GM18499 (cell line): ENCODE results near the gene EXT2.

Source experiments
- ATAC-seq: cut with Tn5 transposase; IDR thresholded peaks from one replicate; pipeline ENCODE4 v1.9.1; 2021; ENCODE audit warnings: moderate number of reproducible peaks; ENCODE audit not compliant: insufficient read depth, unreplicated experiment

Gene EXT2

DNA sequence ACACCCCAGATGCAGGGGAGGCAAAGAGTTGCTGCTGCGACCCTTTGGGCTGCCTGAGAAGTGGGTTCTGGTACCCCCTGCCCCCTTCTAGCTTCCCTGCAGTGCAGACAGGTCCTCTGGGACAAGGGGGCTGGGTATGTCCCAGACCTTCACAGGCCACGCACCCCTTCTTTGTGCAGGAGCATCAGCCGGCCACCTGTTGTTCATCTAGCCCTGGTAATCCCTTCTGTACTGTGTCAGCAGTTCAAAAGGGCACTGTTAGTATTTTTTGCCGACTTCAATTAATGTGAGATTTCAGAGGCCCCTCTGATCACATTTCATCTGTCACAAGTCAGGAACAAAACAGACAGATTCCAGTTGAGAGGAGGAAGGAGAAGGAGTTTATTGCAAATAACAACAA lies 164.6 kb downstream of the EXT2 start:
- ATAC-seq: no peak

DNA sequence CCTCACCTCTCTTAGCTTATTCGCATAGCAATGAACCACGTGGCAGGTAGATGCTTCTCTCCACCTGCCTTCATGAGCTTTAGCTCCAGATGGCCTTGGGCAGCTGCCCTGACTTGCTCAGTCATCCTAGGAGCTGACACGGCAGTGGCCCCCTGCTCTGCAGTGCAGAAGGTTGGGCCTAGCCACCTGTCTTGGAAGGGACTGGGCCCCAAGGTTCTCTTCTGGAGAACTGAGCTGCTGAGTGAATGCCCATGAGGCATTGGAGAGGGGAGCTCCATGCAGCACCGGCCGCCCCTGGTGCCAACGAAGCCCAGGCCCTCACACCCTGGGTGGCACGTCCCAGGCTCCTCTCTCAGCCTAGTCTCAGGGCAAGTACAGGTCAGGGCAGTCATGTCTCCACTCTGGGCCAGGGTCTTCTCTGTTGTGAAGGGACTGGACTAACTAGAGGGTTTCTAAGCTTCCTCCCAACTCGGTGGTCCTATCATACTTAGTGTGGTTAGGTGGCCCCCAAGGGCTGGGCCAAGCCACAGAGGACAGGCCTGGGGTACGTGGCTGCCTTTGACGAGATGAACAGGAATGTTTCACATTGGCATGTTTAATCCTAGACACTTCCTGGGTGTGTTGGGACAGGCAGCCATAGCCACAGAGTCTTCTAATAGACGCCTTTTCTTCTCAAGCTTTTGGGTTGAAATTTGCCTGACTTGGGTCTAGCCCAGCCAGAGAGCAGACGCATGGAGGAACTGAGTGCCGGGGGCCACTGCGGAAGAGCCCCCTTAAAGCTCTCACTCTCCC lies 166.5 kb downstream of the EXT2 start:
- ATAC-seq: no peak

DNA sequence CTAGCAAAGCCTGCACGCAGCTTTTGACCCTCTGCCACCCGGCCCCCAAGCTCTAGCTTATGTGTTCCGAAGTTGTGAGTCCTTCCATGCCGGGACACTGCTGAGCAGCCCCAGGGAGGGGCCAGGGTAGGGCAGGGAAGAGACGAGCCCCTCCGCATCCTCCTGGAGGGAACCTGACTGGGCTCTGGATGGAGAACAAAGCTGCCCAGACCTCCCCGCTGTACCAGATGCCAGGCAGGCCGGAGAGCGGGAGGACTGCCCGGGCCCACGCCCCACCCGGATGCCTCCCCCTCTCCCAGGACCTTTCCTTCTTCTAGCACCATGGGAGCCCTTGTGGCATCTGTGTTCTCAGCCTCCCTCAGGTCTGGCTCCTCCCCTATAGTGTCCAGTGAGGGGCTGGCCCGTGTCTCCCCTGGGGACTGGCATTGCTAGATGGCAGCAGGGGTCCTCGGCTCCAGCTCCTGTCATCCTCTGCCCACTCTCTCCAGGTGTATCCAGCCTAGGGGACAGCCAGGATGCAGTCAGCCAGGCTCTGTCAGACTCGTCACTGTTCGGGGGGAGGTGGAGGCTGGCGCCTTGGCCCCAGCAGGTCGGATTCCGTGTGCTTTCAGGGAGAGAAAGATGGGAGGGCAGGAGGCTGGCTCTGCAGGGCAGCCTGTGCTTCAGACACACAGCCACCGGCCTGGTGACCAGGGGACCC lies 168.4 kb downstream of the EXT2 start:
- ATAC-seq: no peak

DNA sequence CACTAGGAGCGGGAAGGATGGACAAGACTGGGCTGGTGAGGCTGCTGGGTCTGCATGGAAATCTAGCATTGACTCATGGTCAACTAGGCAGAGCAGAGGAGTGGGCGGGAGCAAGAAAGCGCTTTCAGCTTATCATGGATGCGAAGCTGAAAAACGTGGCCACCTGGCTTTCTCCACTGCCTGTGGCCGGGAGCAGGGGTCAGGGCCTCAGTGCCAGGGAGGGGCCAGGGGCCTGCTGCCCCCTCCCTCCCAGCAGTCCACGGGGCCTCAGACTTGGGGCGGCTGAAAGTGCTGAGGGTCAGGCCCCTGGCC lies 168.9 kb downstream of the EXT2 start:
- no peak for ATAC-seq

DNA sequence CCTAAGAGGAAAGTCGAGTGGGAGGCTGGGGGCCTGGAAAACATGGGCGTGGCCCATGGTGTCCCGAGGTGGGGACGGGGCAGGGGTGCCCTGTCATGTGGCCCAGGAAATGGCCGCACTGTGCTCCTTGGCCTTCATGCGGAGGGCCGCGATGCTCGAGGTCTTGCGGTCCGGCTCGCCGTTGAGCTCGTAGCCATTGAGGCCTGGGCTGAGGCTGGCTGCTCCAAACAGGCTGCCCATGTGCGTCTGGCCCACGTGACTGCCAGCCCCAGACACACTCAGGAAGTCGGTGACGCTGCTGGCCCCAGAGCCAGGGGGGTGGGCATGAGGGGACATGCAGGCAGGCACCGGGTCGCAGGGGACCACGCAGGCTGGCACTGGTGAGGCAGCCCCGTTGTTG lies 169.3 kb downstream of the EXT2 start:
- no peak for ATAC-seq

DNA sequence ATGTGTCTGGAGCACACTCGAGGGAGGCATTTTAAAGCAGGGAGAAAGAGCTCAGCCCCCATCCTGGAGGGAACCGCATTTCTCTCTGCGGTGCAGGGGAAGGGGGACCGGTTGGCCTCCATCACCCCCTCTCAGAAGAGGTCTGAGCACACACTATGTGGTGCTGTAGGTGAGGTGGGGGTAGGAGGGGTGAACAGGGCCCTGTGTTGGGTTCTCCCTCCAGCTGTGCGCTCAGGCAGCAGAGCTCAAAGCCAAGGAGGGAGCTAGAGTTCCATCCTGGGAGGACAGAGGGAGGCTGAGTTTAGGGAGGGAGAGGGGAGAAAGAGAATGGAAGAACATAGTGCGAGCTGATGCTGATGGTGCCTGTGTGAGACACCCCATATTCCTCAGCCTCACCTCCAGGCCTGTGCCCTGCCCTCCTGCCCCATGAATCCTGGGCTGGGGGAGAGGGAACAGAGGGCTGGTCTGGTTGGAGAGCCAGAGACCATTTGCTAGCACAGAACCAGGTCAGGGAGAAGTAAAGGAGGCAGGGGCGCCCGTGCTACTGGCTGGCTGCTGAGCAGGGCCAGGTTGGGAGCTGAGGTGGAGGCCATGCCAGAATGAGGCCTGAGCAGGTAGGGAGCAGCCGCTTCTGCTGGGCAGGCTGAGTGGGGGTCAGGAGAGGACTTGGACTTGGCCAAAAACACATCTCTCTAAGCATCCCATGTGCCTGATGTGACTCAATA lies 170.7 kb downstream of the EXT2 start:
- ATAC-seq: no peak

DNA sequence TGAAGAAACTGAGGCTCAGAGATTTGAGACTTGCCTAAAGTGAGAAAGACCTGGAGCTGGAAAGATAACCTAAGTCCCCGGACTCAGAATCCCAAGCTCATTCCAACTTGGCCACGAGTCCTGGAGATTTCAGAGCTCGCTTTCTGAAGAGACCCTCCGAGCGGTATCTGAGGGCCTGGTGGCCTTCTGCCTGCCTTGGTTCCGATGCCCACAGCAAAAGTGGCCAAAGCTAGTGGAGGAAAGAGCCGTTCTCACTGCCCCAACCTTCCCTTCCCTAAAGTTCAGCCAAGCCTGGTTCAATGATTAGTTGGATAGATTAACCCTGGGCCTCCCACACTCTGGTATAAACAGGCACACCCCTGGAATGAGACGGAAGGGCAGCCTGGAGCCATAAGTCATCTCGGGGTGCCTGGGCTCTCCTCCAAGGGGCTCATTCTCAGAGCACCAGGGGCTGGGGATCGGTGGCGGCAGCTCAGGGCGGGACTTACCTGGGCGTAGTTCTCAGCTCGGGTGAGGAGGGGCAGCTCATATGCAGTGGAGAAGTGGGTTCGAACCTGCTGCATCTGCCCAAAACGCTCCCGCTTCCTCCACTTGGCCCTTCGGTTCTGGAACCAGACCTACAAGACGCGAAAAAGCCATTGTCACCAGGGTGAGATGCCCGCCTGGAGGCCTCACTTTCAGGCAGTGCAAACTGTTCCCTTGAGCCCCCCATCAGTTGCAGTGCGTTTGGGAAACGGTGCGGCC lies 171.7 kb downstream of the EXT2 start:
- ATAC-seq: no peak

DNA sequence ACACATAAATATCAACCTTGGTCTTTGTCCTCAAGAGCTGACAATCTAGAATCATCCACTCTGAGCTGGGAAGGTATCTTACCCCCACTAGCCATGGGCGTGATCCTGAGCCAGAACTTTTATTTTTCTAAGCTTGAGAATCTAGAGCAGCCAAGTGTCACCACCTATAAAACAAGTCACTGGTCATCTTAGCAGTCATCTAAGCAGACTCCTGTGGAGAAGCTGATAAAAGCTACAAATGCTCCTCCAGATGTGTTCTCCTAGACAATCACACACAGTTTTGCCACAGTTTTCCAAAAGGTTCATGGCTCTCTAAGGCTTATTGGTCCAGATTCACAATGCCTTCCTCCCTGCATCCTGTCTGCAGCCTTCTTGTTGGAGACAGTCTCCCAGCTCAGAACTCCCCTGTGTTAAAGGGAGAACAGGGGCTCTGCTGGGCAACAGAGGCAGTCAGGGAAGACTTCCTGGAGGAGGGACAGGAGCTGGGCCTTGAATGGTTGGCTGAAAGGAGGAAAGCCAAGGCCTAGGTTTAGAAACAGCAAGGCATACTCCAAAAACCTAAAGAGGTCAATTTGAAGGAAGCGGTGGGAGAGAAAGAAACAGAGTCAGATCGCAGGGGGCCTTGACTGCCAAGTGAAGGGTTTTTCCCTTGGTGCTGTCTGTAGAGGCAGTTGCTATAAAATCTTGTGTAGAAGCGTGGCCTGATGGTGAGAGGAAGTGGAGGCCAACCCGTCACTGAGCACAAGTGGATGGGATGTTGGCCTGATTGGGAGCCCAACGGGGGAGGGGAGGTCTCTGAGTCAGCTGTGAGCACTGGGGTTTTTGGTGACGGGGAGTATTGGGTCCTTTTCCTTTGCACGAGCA lies 172.5 kb downstream of the EXT2 start:
- no peak for ATAC-seq

DNA sequence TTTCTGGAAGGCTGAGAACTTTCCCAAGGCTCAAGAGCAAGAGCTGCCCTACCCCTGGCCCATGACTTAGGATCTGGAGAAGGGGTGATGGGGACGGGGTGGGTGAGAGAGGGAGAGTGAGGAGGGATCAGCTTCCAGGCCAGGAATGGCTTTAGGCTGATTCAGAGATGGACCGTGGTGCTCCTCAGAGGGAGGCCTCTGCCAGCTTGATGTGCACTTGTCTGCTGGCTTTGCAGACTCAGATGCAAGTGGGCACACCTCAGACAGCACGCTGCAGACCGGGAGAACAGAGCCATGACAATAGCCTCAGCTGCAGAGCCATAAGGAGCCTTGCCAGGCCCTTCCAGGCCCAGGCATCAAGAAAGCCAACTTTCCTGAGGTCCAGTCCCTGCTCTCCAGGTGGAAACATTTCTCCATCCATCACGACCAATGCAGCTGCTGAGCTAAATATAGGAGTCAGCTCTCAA lies 173.2 kb downstream of the EXT2 start:
- no peak for ATAC-seq

DNA sequence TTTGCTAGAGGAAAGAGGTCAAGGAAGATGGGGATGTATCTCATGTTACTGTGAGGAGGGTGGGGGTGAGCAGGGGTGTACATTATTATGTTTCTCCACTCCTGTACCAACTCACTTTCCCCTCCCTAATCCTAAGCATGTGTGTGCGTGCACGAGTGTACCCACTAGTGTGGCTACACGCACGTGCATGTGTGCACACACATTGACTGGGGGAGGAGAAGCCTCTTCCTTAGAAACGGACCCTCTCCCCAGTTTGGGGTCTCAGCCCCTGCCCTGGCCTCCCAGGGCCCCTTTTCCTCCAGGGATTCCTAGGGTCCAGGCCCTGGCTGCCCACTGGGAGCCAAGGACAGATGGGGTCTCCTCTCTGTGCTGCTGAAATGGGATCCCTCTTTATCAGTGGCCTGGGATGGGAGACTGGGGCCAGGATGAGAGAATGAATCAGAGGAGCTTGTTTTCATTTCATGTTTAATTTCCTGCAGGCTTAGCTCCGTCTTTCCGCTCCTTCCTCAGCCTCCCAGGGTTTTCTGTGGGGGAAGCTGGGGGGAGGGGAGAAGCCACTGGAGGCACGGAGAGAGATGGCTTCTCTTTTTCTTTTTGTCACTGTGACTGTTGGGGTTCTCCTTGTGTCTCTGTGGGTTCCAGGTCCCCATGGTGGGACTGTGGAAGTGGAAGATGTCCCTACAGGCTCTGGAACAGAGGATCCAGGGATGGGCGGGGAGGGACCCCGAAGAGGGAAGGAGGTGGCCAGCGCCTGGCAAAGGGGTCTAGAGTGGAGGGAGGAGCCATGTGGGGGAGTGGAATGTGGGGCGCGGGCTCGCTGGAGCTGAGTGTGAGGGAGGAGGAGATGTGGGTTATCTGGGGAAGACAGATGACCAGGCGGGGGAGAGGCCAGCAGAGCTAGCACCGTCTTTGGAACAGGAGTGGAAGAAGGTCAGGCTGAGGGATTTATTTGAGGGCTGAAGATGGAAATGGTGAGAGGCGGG lies 174.2 kb downstream of the EXT2 start:
- no peak for ATAC-seq

DNA sequence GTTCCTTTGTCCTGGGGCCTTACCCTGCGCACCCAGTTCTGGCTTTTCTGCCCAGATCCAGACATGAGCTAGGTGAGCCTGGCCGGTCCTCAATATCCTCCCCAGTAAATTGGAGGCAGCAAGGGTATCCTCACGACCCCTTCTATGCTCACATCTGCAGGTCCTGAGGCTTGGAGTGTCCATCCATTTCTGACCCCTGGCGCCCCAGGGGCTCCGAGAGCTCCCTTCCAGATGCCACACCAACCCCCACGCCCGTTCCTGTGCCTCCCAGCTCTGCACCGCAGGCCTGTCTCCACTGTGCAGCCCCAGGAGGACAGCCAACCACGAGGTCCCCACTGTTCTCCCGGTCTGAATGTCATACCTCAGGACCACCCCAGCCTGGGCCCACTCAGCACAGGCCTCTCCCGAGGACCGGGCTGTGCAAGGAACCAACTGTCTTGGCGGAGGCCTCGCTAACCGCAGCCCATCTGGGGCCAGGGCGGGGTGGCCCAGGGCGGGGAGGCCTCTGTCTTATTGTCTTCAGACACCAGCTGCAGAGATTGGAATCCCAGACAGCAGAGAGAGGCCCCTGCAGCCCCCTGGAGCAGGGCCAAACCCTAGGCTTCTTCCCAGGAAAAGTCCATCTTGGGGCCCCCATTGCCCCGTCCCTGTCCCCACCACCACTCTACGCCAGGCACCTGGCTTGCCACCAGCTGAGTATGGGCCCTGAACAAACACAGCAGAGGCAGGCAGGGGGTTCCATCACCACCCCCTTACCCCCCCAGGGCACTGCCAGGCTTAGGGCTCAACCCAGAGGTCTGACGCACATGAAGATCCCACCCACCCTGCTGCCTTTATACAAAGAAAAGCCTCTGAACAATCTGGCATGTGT lies 175.2 kb downstream of the EXT2 start:
- no peak for ATAC-seq

DNA sequence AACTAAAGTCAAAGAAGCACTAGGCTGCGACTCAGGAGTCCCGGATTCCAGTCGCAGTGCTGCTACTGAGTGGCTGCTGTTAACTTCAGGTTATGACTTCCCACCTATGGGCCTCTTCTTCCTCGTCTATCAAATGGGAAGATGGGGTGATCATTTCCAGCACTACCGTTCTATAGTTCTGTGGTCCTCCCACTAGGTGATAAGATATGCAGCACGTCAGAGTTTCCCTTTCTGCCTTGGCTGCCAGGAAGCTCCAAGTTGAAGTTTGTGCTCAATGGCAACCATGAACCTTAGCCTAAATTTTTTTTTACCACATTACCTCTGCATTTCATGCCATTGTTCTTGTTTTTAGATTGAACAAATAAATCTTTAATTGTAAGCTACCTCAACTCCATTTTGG lies 175.8 kb downstream of the EXT2 start:
- no peak for ATAC-seq

DNA sequence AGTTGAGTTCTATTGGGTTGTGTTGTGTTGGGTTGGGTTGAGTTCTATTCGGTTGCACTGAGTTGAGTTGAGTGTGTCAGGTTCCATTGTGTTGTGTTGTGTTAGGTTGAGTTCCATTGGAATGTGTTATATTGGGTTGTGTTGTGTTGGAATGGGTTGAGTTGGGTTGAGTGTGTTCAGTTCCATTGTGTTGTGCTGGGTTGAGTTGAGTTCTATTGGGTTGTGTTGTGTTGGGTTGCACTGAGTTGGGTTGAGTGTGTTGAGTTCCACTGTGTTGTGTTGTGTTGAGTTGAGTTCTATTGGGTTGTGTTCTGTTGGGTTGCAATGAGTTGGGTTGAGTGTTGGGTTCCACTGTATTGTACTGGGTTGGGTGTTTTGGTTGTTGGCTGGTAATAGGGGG lies 178.9 kb downstream of the EXT2 start:
- no peak for ATAC-seq

DNA sequence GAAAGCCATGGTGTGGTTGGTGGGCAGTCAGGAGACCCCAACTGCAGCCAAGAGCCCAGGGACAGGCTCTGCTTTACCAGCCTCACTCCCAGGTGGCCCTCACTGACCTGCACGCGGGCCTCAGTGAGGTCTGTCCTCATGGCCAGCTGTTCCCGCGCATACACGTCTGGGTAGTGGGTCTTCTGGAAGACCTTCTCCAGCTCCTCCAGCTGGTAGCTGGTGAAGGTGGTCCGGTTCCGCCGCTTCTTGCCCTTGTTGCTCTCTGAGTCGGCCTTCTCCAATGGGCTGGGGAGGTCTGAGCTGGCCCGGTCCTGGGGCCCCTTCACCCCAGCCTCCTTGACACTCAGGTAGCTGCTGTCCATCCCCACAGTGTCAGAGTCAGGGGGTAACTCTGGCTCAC lies 179.8 kb downstream of the EXT2 start:
- no peak for ATAC-seq

DNA sequence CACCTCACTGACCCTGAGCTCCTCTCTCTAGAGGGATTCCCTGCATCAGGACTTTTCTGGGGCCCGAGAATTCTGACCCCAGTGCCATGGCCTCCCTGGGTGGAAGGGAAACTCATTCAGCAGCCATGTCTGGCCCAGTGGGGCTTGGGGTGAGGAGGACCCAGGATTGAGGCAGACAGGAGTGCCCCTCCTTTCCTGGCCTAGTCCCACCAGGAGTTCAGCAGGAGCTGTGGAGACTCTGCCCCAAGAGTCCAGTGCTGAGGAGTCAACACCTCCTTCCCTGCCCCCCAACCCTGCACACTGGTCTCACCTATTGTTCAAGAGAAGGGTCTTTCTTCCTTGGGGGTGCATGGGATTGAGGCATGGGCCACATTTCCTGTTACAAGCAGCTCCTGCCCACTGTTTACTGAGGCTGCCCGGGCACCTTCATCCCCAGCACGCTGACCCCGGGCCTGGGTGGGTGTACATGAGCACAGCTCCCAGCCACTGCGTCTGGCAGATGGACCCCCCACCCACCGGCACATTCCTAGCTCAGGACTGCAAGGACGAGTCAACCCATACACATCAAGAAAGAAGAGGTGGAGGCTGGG lies 180.6 kb downstream of the EXT2 start:
- ATAC-seq: no peak

DNA sequence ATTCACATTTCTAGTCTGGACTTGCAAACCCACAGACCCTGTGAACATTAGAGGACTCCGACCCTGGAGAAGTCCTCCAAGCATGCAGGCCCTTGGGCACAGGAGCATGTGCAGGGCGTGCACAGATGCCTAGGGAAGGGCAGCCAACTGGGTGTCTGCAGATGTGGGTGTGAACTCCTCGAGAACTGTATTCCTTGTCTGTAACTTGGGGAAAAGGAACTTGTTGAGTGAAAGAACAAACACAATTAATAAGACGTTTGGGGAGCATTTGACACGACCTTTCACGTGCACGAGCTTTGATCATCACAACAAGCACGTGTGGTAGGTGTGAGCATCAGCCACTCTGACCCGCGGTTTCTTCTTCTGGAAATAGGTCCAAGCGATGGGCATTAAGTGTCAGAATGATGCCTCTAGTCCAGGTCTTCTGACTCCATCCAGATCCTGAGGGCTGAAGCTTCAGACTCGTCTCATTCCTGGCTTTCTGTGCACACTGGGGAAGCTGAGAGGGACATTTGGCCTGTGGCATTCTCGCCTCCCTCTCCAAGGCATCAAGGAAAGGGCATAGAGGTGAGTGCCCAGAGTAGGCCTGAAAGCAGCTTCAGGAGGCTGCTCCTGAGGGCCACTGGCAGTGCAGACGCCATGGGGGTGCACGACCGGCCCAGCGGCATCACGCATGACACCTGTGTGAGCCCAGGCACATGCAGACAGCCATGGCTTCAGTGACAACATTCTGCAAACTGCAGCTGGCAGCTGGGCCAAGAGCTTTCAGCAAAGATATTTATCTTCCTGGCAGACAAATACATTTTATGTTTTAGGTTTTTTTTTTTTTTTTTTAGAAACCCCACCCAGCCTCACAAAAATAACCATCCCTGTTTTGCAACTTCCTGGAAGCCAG lies 182.0 kb downstream of the EXT2 start:
- no peak for ATAC-seq
